SK-N-SH treated with all-trans-retinoic acid at 6 μM for 48 hours (cell line): ENCODE measurements around the gene CTNNBL1.

Experiments used
- ATAC-seq: fragments of 200-7000 bp; cut with Tn5 transposase; 3 replicates; pipeline ENCODE4 v1.9.1; 2020; ENCODE audit warnings: mild to moderate bottlenecking, moderate library complexity
- ARNTL ChIP-seq: fragments of 450-650 bp; formaldehyde crosslinking; IDR thresholded peaks from 2 replicates; pipeline ENCODE4 v1.5.0; 2020; ENCODE audit warnings: low read depth, mild to moderate bottlenecking, moderate library complexity, borderline replicate concordance
- BACH2 ChIP-seq: fragments of 250-450 bp; sonication (Bioruptor Pico); IDR thresholded peaks from 2 replicates; pipeline ENCODE4 v1.9.0; 2021; ENCODE audit warnings: mild to moderate bottlenecking, borderline replicate concordance
- CSDC2 ChIP-seq: fragments of 250-450 bp; sonication (Bioruptor Pico); IDR thresholded peaks from 2 replicates; pipeline ENCODE4 v1.5.0; 2020; ENCODE audit warnings: mild to moderate bottlenecking, moderate library complexity
- ESRRG ChIP-seq: fragments of 250-450 bp; sonication (Bioruptor Pico); IDR thresholded peaks from 2 replicates; pipeline ENCODE4 v1.6.1; 2021; ENCODE audit warnings: mild to moderate bottlenecking
- ISL1 ChIP-seq: fragments of 250-450 bp; sonication (Bioruptor Pico); IDR thresholded peaks from 2 replicates; pipeline ENCODE4 v2.1.2; 2022; ENCODE audit warnings: mild to moderate bottlenecking, moderate library complexity
- OSR1 ChIP-seq: fragments of 250-450 bp; sonication (Bioruptor Pico); IDR thresholded peaks from 2 replicates; pipeline ENCODE4 v1.8.0; 2022; ENCODE audit warnings: moderate library complexity, mild to moderate bottlenecking, inconsistent platforms
- PPARA ChIP-seq: fragments of 250-450 bp; sonication (Bioruptor Pico); IDR thresholded peaks from 2 replicates; pipeline ENCODE4 v1.5.0; 2020; ENCODE audit warnings: mild to moderate bottlenecking, borderline replicate concordance
- RARB ChIP-seq: fragments of 250-450 bp; sonication (Bioruptor Pico); IDR thresholded peaks from 2 replicates; pipeline ENCODE4 v1.8.0; 2021; ENCODE audit warnings: mild to moderate bottlenecking, moderate library complexity
- SNAI2 ChIP-seq: fragments of 250-450 bp; sonication (Bioruptor Pico); IDR thresholded peaks from 2 replicates; pipeline ENCODE4 v1.5.0; 2020; ENCODE audit warnings: mild to moderate bottlenecking, moderate library complexity
- TCF4 ChIP-seq: fragments of 250-450 bp; sonication (Bioruptor Pico); IDR thresholded peaks from 2 replicates; pipeline ENCODE4 v1.8.0; 2021; ENCODE audit warnings: mild to moderate bottlenecking, moderate library complexity, borderline replicate concordance
- TOX ChIP-seq: fragments of 250-450 bp; sonication (Bioruptor Pico); IDR thresholded peaks from 2 replicates; pipeline ENCODE4 v1.8.0; 2021; ENCODE audit warnings: mild to moderate bottlenecking, moderate library complexity, borderline replicate concordance
- ZC3H10 ChIP-seq: fragments of 250-450 bp; sonication (Bioruptor Pico); IDR thresholded peaks from 2 replicates; pipeline ENCODE4 v1.5.1; 2021; ENCODE audit warnings: mild to moderate bottlenecking, moderate library complexity
- ZFP3 ChIP-seq: fragments of 250-450 bp; sonication (Bioruptor Pico); IDR thresholded peaks from 2 replicates; pipeline ENCODE4 v1.5.0; 2020; ENCODE audit warnings: mild to moderate bottlenecking, moderate library complexity
- ZFP30 ChIP-seq: fragments of 450-650 bp; formaldehyde crosslinking; IDR thresholded peaks from 2 replicates; pipeline ENCODE4 v1.5.0; 2022; ENCODE audit warnings: mild to moderate bottlenecking, moderate library complexity
- ZNF565 ChIP-seq: fragments of 450-650 bp; formaldehyde crosslinking; conservative IDR thresholded peaks from 2 replicates; pipeline ENCODE4 v1.5.0; 2020; ENCODE audit warnings: low read depth, mild to moderate bottlenecking, moderate library complexity
- ZNF70 ChIP-seq: fragments of 450-650 bp; formaldehyde crosslinking; IDR thresholded peaks from 2 replicates; pipeline ENCODE4 v1.5.0; 2020; ENCODE audit warnings: mild to moderate bottlenecking, moderate library complexity
- ZNF8 ChIP-seq: fragments of 450-650 bp; formaldehyde crosslinking; IDR thresholded peaks from 2 replicates; pipeline ENCODE4 v1.5.0; 2020; ENCODE audit warnings: mild to moderate bottlenecking, moderate library complexity
- TF ChIP-seq, protein P1 (sequence below): fragments of 250-450 bp; sonication (Bioruptor Pico); IDR thresholded peaks from 2 replicates; pipeline ENCODE4 v1.5.1; 2021; ENCODE audit warnings: mild to moderate bottlenecking, moderate library complexity
- TF ChIP-seq, protein P2 (sequence below): fragments of 250-450 bp; sonication (Bioruptor Pico); IDR thresholded peaks from 2 replicates; pipeline ENCODE4 v1.5.0; 2020; ENCODE audit warnings: mild to moderate bottlenecking, moderate library complexity
- TF ChIP-seq, protein P3 (sequence below): fragments of 250-450 bp; sonication (Bioruptor Pico); IDR thresholded peaks from 2 replicates; pipeline ENCODE4 v1.8.0; 2021; ENCODE audit warnings: low read depth, mild to moderate bottlenecking, moderate library complexity, borderline replicate concordance
- TF ChIP-seq, protein P4 (sequence below): fragments of 250-450 bp; sonication (Bioruptor Pico); IDR thresholded peaks from 2 replicates; pipeline ENCODE4 v1.5.1; 2020; ENCODE audit warnings: low read depth, mild to moderate bottlenecking, moderate library complexity

The CTNNBL1 gene

DNA sequence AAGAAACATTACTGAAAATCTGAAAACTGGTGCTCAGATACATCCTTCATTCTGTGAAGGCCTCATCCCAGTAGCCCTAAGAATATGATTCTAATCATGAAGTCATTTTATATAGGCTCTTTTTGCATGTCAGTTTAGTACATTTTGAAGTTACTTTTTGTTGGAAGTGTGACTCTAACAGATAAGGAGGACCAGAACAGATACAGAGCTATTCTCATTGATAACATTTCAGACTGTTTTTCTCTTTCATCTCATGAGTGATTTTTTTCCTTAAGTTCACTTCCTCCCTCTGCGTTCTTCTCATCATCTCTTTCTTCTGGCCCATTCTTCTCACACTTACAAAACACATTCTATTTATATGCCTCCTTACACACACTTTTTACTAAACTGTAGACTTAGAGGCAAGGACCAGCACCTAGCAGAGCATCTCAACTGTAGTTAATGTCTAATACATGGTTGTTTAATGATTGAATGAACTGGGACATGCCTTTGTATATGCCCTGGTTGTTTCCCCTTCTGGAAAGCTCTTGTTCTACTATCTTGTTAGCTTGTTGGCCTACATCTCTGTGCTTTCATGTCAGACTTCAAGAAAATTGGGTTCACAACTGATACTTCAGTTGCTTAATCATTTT lies 8.7 kb downstream of the CTNNBL1 start (continued):
- TF ChIP-seq TCF4 (CRISPR knock-in tag) = no peak
- no peak for TF ChIP-seq ZNF8
- no peak for TF ChIP-seq BACH2
- TF ChIP-seq ARNTL (CRISPR knock-in tag) = no peak
- no peak for TF ChIP-seq ZFP3 (CRISPR knock-in tag)

DNA sequence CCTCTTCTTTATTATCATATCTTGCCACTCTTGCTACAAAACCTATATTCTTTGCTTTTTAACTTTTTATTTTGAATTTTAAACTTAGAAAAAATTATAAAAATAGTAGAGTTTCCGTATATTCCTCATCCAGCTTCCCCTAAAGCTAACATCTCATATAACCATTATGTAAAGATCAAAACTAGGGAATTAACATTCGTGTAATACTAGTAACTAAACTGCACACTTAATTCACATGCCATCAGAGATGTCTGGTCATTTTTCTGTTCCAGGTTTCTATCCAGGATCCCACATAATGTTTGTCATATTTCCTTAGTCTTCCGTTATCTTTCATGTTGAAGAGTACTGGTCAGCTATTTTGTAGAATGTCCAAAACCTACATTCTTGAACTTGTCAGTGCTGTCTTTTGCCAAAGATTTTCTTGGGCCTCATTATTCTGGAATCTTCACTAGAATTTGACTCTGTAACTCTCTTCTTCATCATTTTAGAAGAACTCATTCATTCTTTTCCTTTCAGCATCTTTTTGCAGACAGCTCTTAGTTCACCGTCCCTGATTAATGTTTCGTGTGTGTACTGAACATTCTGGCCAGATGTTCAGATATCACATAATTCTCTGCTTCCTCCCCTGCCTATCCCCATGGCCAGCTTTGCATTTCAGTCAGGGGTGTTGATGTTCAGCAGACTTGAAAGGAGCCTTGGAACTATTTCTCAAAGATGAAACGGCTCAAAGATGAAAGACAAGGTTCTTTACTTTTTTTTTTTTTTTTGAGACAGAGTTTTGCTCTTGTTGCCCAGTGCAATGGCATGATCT lies 9.4 kb downstream of the CTNNBL1 start:
- ATAC-seq = no peak
- no peak for TF ChIP-seq RARB (CRISPR knock-in tag)
- no peak for TF ChIP-seq ZNF8
- TF ChIP-seq ZFP30 = no peak
- no peak for TF ChIP-seq PPARA
- no peak for TF ChIP-seq ISL1
- no peak for TF ChIP-seq ESRRG
- no peak for TF ChIP-seq TCF4 (CRISPR knock-in tag)
- TF ChIP-seq ARNTL (CRISPR knock-in tag) = no peak
- TF ChIP-seq, protein P1, sequence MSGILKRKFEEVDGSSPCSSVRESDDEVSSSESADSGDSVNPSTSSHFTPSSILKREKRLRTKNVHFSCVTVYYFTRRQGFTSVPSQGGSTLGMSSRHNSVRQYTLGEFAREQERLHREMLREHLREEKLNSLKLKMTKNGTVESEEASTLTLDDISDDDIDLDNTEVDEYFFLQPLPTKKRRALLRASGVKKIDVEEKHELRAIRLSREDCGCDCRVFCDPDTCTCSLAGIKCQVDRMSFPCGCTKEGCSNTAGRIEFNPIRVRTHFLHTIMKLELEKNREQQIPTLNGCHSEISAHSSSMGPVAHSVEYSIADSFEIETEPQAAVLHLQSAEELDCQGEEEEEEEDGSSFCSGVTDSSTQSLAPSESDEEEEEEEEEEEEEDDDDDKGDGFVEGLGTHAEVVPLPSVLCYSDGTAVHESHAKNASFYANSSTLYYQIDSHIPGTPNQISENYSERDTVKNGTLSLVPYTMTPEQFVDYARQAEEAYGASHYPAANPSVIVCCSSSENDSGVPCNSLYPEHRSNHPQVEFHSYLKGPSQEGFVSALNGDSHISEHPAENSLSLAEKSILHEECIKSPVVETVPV (CRISPR knock-in tag) = no peak
- no peak for TF ChIP-seq ZFP3 (CRISPR knock-in tag)
- TF ChIP-seq OSR1 (CRISPR knock-in tag) = no peak
- TF ChIP-seq TOX = no peak
- TF ChIP-seq, protein P2, sequence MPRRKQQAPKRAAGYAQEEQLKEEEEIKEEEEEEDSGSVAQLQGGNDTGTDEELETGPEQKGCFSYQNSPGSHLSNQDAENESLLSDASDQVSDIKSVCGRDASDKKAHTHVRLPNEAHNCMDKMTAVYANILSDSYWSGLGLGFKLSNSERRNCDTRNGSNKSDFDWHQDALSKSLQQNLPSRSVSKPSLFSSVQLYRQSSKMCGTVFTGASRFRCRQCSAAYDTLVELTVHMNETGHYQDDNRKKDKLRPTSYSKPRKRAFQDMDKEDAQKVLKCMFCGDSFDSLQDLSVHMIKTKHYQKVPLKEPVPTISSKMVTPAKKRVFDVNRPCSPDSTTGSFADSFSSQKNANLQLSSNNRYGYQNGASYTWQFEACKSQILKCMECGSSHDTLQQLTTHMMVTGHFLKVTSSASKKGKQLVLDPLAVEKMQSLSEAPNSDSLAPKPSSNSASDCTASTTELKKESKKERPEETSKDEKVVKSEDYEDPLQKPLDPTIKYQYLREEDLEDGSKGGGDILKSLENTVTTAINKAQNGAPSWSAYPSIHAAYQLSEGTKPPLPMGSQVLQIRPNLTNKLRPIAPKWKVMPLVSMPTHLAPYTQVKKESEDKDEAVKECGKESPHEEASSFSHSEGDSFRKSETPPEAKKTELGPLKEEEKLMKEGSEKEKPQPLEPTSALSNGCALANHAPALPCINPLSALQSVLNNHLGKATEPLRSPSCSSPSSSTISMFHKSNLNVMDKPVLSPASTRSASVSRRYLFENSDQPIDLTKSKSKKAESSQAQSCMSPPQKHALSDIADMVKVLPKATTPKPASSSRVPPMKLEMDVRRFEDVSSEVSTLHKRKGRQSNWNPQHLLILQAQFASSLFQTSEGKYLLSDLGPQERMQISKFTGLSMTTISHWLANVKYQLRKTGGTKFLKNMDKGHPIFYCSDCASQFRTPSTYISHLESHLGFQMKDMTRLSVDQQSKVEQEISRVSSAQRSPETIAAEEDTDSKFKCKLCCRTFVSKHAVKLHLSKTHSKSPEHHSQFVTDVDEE = no peak
- TF ChIP-seq SNAI2 = no peak
- TF ChIP-seq CSDC2 = no peak
- no peak for TF ChIP-seq ZNF70
- no peak for TF ChIP-seq ZNF565 (CRISPR knock-in tag)

DNA sequence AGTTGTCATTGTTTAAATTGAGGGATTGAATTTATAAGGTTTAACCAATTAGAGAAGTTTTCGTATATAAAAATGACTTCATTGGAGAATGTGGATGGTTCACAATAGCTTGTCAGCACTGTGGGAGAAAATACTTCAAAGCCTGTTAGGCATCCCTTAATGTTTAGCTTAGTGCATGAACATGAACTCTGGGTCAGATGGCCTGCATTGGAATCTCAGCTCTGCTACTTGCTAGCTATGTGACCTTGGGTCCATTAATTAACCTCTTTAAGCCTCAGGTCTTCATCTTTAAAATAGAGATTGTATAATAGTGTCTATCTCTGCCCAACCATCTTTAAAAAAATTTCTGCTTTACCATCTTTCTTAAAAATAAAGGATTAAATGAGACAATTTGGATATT lies 11.1 kb downstream of the CTNNBL1 start:
- TF ChIP-seq ZC3H10 (CRISPR knock-in tag) = no peak
- TF ChIP-seq ZNF8 = no peak
- TF ChIP-seq OSR1 (CRISPR knock-in tag) = no peak
- no peak for TF ChIP-seq BACH2
- no peak for TF ChIP-seq ZFP30
- no peak for TF ChIP-seq ZNF565 (CRISPR knock-in tag)
- TF ChIP-seq RARB (CRISPR knock-in tag) = no peak

DNA sequence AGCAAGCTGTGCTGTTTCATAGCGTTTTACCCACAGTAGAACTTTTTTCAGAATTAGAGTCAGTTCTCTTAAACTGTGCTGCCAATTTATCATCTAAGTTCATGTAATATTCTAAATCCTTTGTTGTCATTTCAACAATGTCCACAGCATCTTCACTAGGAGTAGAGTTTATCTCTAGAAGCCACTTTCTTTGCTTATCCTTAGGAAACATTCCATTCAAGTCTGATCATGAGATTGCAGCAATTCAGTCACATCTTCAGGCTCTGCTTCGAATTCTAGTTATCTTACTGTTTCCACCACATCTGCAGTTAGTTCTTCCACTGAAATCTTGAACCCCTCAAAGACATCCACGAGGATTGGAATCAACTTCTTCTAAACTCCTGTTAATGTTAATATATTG lies 12.5 kb downstream of the CTNNBL1 start:
- no peak for TF ChIP-seq ZNF70
- no peak for TF ChIP-seq ZC3H10 (CRISPR knock-in tag)
- TF ChIP-seq PPARA = no peak
- TF ChIP-seq BACH2 = no peak
- TF ChIP-seq ZFP30 = no peak
- TF ChIP-seq, protein P3, sequence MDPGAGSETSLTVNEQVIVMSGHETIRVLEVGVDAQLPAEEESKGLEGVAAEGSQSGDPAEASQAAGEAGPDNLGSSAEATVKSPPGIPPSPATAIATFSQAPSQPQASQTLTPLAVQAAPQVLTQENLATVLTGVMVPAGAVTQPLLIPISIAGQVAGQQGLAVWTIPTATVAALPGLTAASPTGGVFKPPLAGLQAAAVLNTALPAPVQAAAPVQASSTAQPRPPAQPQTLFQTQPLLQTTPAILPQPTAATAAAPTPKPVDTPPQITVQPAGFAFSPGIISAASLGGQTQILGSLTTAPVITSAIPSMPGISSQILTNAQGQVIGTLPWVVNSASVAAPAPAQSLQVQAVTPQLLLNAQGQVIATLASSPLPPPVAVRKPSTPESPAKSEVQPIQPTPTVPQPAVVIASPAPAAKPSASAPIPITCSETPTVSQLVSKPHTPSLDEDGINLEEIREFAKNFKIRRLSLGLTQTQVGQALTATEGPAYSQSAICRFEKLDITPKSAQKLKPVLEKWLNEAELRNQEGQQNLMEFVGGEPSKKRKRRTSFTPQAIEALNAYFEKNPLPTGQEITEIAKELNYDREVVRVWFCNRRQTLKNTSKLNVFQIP (CRISPR knock-in tag) = no peak
- TF ChIP-seq ZNF565 (CRISPR knock-in tag) = no peak
- no peak for ATAC-seq

More for the DNA sequence above, 11.1 kb downstream of the CTNNBL1 start:
- no peak for ATAC-seq

DNA sequence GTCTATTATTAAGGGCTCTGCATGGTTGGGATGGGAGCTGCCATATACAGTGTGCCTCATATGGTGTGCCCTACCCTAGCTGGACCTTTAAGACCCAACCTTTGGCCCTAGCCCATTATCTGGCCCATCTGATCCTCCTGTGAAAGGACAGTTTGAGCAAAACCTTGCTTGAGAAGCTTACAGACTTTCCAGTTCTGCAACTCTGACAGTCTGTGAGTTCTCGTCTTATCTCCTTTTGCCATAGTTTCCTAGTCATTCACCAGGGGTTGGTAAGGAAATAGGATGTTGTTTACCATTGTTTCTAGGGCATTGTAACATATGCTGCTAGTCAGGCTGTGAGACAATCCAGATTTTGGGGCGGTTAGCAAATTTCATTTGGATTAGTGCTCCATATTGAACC lies 17.2 kb downstream of the CTNNBL1 start:
- ATAC-seq = no peak
- TF ChIP-seq ZNF70 (no peak), TCF4 (CRISPR knock-in tag) (no peak), BACH2 (no peak), PPARA (no peak), ESRRG (no peak), ARNTL (CRISPR knock-in tag) (no peak), RARB (CRISPR knock-in tag) (no peak), ISL1 (no peak), ZNF565 (CRISPR knock-in tag) (no peak), ZFP3 (CRISPR knock-in tag) (no peak), CSDC2 (no peak)
- TF ChIP-seq, protein P1 (CRISPR knock-in tag) = no peak
- TF ChIP-seq, protein P3 (CRISPR knock-in tag) = no peak
- TF ChIP-seq, protein P4, sequence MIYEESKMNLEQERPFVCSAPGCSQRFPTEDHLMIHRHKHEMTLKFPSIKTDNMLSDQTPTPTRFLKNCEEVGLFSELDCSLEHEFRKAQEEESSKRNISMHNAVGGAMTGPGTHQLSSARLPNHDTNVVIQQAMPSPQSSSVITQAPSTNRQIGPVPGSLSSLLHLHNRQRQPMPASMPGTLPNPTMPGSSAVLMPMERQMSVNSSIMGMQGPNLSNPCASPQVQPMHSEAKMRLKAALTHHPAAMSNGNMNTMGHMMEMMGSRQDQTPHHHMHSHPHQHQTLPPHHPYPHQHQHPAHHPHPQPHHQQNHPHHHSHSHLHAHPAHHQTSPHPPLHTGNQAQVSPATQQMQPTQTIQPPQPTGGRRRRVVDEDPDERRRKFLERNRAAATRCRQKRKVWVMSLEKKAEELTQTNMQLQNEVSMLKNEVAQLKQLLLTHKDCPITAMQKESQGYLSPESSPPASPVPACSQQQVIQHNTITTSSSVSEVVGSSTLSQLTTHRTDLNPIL (CRISPR knock-in tag) = no peak
